CD4-positive, alpha-beta T cell treated with Interleukin-6 at 100 ng/mL for 8 hours (primary cell): ENCODE results near the gene OSBPL1A.

Experiments
- DNase-seq: peaks from one replicate; pipeline ENCODE4 v3.0.0-alpha.2; 2020; ENCODE audit warnings: mixed read lengths, low spot score

Gene OSBPL1A

DNA sequence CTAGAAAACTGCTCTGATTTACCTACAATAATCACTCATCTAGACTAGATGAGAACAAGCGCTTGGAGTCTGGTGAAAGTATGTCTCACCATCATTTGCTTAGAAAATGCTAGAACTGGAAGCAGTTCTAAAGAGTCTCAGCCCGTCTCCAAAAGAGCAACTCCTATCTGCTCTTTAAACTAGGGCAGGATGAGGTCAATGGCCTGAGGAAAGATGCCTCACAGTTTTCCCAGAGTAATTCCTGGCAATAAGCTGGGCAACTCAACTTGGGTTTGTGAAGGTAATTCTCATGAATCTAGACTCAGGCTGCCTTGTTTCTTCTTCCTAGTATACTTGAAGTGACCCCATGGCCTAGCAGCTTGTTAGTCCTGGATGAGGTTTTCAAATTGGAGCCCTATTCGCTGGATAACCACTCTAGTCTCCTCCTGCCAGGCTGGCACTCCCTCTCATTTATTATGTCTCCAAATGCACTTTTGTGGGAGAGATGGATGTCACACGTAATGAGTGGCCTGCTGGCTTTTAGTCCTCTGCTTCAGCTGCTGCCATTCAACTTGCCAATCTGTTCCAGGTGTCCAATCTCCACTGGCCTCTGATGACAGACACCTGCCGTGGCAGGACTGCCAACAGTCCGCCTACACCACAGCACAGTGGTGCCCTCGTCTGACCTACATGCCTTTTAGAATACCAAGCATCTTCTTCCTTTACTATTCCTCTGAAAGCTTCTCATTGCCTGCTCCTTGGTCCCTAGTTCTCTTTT, 177.9 kb downstream of the OSBPL1A start:
- DNase-seq: no peak

DNA sequence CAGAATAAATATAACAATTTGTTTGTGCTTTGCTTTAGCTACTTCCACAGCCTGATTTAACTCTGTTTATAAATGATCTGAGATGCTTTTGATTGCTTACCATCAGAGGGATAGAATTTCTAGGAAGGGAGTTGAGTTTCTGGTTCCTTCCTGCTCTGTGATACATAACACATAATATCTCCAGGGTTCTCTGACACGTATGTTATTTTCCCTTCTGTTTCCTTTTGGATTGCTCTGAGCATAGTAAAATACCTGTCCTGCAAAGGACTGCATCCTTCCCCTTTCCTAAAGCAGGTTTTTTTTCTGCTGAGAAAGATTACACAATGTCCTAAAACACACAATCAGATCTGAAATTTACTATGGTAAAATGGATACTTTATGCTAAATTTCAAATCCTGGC, 182.7 kb downstream of the OSBPL1A start:
- DNase-seq: no peak

DNA sequence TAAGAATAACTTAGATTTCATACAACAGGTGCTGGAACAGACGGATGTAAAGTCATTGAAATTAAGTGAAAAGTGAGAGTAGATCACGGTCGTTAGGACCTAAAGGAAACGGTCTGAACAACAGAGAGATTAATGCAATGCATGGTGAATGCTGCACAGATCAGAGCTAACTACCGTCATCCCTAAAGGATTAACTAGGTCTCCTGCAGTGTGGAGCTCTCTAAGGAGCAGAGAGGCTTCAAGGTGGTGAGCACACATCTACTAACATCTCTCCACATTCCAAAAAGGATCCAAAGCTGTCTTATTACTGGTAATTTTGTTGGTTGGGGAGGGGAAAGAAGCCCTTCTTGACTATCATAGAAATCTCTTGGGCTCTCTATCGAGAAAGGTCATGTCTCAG, 183.5 kb downstream of the OSBPL1A start:
- no peak for DNase-seq

DNA sequence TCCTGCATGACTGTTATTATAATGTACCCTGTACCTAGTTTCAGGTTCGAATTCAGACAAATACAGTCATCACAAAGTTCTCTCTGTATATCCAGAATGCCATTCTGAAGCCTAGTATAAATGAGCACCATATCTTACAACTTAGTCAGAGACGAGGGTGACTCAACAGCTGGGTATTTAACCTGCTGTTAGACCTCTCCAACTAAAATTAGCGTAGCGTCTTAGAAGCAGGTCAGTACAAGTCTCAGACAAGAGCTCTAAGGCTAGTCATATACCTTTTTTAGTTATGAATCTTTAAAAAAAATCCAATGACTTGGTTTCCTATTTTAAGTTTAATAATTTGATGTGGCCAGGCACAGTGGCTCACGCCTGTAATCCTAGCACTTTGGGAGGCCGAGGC, 184.7 kb downstream of the OSBPL1A start:
- no peak for DNase-seq

DNA sequence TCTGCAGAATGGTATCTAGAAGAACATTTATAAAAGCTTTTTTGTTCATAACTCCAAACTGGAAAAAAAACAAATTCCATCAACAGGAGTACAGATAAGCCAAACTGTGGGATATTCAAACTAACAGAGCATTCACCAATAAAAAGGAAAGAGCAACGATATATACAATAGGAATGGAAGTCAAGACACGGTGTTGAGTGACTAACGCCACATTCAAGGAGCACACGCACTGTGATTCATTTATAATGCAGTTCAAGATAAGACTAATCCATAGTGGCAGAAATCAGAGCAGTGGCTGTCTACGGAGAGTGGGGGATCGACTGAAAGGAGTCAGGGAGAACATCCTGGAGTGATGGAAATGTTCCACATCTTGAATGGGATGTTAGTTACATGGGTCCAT, 188.1 kb downstream of the OSBPL1A start:
- no peak for DNase-seq

DNA sequence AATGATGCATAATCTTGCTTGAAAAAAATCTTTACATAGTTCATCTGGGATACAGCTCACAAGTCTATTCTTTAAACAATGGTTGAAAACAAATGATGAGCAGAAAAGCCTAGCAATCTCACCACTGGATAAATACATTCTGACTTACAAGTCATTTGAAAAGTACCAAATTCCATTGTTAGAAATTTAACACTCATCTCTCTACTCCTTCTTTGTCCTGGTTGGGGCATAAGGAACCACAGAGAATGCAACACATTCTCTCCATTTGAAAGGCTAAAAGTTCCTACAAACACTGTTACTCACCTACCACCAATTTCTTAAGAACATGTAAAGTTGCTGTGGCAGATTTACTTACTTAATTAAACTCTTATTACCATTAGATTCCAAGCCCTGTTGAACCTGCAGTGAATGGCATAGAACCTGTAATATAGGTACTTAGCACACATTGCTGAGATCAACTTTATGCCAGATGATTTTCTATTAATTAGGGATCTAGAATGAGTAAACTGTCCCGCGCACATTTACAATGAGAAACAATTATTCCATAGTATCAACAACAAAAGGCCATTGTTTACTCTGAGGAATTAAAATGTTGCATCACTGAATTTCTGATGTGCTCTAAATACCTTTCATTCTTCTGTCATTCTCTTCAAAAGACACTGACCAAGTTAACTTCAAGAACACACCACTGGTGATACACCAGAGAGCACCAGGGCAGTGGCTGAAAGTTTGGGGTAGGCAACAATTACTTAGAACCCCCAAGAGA, 189.2 kb downstream of the OSBPL1A start:
- no peak for DNase-seq

DNA sequence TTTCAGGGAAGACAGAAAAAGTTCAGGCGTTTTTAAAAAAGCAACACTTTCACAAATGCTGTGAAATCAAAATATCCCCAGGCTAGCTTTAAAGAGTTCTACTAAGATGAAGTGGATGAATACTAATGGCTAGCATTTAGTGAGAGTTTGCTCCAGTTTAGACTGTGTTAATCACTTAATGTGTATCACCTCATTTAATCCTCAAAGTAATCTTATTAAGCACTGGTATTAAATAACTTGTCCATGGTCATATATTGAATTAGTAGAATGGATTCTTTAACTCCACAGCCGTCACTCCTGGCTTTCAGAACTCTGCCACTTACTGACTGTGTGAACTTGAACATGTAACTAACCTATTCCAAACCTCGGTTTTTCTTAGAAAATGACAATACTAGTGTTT, 192.7 kb downstream of the OSBPL1A start:
- DNase-seq: no peak

DNA sequence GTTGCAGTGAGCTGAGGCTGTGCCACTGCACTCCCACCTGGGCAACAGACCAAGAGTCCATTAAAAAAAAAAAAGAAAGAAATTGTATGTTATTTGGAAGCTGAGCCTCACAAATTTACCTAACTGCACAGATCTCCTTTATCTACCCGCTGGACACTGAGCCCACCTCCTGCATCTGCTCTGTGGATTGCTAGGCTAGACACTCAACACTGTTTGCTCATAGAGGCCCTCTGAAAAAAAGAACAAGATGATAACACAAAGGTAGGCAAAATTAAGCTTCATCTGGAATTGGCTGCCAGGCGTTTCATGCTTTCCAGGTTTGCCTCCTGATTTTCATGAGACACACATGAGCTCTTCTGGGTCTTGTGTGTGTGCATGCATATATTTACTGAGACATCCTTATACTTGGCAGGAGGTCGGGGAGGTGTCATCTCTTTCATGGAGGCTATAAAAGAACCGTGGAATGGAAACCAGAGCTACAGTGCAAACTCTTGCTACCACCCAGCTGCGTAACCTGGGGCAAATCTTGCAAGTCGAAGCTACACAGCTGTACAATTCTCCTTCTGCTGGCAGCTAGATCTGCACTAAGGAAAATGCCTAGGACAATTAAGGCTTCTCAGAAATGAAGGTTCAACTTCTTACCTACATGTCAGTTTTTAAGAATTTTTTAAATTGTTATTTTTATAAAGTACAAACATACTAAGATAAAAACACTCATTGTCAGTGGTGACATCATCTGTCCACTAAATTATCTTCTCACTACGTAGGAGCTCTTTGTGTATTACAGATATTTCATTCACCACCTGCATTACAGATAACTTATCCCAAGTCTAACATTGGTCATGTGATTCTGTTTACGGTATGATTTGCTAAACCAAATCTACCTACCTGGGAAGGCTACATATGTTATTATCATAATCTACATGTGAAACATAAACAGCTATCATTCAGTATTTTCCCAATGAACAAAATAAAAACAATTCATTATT, 195.6 kb downstream of the OSBPL1A start:
- DNase-seq: no peak

DNA sequence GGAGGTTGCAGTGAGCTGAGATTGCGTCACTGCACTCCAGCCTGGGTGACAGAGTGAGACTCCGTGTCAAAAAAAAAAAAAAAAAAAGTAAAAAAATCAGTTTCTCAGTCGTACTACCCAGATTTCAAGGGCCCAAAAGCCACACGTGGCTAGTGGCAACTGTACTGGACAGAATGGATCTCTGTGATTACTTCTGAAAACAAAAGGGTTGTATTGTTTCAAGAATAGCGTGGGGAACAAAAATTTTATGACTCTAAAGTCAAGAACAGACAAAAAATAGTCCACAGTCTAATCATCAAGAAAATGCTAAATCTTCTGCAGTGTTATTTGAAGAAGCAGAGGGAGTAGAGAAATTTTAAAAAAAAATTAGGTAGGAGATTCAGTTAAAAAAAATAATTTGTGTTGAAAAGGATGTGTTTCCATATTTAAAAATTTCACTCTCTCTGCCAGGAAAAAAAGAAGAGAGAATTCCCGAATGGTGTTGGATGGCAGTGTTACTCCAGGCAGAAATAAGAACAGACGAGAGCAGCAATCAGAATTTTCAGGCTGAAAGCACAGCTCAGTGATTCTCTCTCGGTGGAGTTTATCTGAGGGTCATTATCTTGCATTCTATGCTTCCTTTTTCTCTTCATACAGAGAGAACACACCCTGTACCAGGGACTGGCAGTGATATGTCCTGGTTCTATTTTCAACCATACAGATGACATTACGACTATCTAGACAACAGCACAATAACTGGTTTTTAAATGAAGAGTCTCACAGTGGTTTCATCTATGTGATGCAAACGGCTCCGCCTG, 196.9 kb downstream of the OSBPL1A start:
- DNase-seq: no peak

DNA sequence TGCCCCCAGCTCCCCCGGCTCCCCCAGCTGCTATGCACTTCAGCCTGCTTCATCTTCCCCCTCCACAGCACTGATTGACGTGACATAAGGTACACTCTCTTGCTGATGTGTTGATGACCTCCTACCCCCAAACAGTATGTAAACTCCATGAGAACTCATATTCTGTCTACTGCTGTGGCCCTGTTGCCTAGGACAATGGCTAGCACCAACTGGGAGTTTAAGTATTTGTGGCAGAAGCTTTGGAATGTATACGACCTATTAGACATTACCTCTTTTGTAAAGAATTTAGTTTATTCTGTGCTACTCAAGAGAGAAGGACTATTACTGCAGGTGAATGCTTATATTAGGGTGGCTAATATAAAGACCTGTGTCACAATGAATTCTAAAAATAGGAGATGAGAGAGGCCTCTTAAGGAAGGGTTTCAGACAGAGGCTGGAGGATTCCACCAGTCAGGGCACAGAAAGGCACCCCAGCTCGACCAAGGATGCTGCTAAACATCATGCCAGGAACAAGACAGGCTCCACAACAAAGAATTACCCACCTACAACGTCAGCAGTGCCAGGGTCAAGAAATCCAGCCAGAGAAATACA, 198.2 kb downstream of the OSBPL1A start:
- no peak for DNase-seq

DNA sequence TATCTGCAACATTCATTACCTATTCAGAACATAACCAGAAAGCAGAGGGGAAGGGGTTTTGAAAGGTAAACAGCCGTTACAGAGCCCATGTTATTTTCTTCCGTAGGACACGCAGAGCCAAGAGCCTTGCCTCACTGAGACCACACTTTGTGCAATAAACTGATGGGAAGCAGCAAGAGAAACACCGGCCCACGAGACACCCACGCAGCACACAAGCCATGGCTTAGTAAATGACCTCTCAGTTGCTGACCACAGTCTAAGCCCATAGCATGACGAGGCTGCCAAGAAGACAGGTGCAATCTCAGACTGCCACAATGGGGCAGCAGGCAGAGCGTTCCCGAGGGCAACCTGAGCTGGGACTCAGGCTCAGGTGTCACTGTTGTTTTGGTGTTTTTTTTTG, 199.2 kb downstream of the OSBPL1A start:
- no peak for DNase-seq

DNA sequence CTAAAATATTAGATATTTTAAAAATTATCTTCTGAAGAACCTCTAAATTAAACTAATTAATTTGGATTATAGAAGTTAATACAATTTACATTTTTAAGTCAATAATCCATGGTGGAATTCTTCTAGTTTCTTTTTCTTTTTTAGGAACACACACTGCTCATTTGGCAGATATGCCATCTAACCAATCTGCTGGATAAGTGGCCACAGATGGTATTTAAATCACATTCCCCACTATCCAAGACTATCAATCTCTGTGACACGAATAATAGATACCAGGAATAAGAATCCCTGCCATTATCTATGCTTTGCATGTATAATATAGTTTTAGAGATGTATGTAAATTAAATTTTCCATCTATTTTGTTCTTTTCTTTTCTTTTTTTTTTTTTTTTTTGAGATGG, 200.2 kb downstream of the OSBPL1A start:
- no peak for DNase-seq

DNA sequence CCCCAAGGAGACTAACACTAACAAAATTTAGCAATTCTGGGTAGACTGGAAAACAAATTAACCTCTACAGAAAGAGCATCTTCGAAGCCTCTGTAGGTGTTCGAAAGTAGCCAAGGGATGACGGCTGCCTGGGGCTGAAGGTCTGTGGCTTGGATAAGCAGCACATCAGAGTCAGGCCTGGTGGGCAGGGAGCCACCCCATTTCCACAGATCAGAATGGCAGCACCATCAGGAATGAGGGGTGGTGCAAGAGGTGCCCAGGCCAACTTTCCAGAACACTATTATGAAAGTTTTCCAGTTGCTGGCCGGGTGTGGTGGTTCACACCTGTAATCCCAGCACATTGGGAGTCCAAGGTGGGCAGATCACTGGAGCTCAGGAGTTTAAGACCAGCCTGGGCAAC, 200.9 kb downstream of the OSBPL1A start:
- no peak for DNase-seq

DNA sequence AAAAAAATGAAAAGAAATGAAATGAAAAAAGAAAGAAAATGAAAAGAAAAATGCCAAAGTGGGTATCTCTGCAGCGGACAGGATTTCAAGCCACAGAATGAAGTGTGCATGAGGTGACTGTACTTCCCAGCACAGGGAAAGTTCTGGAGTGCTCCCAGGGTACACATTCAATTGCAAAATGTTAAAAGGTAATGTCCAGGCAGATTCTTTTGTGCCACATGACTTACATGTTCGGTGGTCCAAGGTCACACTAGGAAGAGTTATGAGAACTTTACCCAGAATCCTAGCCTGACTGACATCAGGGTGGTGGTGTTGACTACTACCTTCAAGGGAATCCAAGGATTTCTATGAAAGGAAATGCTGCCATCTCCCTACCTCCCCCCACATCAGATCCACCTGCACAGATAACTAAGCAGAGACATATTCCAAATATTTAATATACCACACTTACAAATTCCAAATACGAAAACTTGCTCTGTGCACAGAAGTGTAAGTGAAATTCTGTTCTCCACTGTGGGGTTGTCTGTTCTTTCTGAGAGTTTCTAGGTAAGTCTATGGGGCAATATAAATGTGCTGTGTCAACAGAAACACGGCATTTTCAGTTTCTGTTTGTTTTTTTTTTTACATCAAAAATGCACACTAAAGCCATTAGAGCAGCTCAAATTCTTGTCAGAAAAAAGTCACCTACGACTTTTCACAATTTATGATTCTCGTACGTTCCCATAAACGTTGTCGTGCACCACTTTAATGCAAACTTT, 202.1 kb downstream of the OSBPL1A start:
- no peak for DNase-seq

DNA sequence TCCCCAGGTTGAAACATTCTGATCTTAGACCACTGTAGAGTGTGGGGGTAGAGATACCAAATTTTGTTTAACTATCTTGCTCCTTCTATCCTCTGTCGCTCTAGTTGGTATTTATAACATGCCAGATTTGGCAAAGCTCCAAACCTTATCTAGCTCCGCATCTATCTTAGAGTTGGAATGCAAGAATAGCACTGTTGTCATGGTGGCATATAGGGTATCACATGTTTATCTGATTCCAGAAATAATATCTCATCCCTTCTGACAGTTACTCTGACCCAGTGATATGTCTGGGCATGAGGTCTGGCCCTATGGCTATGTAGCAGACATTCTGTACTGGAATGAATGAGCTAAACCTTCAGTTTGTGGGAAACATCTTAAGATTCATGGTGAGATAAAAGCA, 207.0 kb downstream of the OSBPL1A start:
- DNase-seq: no peak

DNA sequence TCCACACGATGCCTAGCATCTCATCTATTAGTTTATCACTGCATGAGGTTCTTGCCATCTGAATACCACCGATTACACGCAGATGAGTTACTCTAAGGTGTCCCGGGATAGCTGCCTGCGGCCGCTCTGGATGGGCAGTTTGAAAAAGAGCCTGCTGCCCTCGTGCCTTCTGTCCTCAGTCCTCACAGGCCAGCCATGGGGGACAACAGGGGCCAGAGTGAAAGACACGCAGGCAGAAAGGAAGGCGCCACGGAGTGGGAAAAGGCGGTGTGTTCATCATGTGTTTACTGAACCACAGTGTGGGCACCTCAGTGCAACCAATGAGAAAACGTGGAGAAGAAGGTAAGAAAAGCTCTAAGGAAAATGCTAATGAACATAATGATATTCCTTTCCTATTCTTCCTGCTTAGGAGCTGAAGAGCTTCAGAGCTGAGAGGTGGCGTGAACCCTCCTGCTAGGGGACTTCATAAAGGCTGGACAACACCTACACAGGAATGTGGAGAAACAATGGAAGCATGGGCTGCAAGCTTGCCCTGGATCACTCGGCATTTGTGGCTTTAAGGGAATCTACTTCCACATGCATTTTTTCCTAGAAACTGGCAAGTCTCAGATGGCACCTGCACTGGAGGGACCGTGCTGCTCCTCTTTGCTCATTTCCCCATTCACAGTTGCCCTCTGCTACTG, 207.8 kb downstream of the OSBPL1A start:
- no peak for DNase-seq

DNA sequence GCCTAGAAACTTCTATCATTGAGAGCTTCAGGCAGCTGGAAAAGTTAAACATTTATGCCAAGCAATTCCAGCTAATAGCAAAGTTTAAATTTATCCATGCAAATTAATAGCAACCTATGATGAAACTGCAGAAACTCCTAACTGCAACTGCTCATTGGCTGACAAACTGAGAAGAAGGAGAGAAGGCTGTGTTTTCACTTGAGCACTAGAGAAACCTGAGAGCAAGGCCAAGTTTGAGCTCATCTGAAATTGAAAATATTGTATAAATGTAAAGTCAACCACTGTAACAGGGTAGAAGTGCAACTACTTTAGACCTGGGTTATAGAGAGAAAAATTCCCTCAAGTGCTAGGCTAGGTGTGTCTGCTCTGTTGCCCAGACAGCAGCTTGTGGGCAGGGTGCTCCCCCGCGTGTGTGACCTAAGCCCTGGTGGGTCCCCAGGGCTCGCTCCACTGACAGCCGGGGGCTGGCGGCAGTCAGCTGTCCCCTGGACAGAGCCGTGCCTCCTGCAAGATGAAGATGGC, 208.6 kb downstream of the OSBPL1A start:
- no peak for DNase-seq

DNA sequence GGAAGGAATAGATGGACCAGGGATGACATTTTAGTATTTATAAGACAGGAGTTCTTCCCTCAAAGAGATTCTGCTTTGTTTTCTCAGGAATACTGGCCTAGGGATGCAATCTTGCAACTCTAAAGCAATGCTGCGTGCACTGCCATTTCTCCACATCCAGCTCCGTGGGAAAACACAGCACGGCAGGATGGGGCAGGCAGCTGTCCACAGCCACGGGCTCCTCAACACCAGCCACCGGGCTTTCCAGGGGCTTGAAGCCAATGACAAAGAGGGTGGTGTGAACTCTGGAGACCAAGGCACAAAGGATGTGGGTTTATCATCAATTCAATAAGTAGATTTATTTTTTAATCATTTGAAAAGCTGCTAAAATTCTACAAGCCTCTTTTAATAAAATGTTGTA, 209.5 kb downstream of the OSBPL1A start:
- no peak for DNase-seq

DNA sequence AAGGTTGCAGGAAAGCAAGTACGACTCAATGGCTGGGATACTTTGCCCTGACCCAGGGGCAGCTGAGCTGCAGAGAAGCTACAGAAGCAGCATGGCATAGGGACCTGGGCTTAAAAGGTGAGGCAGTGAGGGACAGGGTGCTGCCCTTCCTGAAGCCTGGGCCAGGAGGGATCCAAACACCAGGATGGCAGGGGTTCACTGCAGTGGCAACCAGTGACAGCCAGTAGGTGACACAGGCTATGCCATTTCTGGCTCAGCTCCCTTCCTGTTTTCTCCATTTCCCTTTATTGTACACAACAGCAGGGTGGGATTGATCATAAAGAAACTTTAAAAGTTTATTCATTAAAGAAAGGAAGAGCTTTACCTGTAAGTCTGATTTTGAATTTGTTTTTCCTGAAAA, 209.9 kb downstream of the OSBPL1A start:
- DNase-seq: no peak

DNA sequence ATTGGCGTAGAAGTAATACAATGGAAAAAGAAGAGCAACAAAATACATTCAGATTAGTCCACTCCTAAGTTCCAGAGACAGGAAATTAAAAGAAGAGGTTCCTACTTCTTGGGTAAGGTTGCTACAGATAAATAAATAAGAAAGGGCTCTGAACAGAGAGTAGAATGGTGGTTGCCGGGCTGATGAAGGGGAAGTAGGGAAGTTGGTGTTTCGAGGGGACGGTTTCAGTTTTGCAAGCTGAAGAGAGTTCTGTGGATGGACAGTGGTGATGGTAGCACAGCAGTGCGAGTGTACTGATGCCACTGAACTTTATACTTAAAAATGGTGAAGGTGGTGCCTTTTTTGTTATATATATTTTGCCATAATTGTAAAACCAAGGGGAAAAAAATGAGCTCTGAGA, 210.6 kb downstream of the OSBPL1A start:
- no peak for DNase-seq
